ENCODE results near the gene DMAC2.
"Not testable (repeated sequence)": the region's sequence is repeated elsewhere in the genome, so short reads cannot be mapped to it uniquely, and the experiment has no call there.

The DMAC2 gene

DNA sequence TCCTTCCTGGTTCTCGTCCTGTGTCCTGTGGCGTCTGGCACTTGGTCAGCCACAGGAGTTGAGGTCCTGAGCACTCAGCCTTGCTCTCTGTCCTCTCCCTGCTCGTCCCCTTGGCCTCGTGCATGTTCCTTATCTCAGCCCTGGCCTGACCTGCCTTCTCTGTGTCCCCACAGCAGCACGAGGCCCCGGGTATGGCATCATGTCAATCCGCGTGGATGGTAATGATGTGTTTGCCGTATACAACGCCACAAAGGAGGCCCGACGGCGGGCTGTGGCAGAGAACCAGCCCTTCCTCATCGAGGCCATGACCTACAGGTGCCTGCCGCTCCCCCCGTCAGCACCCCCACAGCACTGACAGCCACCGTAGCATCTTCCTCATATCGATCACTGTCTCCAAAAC lies 17.3 kb downstream of the DMAC2 start:
- no peak for DNase-seq

GRCh38 chr19:41421973-41422372 lies 17.7 kb downstream of the DMAC2 start:
- DNase-seq: no peak

DNA sequence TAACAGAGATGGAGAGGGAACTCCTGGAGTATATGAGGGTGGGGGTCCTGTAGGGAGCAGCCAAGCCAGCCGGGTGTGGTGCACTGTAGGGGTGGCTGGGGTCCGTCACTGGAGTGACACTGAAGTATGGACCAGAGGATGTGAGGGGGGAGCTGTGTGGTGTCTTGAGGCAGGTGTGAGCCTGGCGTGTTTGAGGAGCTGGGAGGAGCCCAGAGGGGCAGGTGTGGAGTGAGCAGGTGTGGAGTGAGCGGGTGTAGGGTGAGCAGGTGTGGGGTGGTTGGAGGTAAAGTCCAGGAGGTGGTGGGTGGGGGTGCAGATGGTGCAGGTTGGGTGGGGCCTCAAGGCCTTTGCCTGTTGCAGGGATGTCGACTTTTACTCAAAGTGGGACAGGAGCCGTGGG lies 18.4 kb downstream of the DMAC2 start:
- no peak for DNase-seq

DNA sequence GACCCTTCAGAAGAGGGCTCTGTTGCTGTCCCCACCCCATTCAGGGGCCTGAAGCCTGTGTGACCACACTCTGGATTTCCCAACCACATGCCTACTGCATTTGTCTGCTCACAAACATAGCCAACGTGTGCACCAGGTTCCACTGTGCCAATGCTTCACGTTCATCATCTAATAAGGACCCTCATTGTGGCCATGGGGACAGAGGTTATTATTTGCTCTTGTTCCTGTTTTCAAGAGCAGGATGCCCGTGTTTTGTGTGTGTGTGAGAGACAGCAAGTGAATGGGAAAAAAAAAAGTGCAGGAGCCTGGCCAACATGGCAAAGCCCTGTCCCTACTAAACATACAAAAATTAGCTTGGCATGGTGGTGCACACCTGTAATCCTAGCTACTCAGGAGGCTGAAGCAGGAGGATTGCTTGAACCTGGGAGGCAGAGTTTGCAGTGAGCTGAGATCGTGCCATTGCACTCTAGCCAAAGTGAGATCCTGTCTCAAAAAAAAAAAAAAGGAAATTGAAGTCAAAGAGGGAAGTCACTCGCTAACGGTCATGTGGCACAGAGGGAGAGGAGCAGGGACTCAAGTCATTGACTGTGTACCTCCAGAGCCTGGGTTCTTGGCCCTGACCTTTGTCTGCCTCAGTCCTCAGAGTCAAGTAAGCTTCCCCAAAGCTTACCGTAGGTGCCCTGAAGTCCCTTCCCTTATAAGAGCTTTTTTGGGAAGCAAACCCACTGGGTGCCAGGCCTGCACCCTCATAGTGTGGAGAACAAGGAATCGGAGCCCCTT lies 19.4 kb downstream of the DMAC2 start:
- no peak for DNase-seq

DNA sequence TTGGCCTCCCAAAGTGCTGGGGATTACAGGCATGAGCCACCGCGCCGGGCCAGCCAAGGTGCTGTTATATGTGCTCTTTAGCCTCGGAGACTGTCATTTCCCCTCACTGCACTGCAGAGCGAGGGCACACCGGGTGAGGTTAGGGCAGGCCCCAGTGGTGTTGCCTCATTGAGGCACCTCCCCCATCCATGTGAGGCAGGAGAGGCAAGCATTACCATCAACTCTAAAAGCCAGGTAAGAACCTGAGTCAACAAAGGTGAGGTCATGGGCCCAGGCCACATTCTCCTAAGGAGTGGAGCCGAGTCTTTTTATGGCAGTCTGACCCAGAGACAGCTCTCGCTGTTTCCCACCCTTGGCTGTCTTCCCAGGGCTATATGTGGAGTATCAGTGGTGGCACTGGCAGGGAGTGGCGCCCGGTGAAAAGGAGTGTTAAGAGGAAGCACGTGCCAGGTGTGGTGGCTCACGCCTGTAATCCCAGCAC lies 23.5 kb downstream of the DMAC2 start:
- no peak for DNase-seq

GRCh38 chr19:41415154-41415571 lies 24.5 kb downstream of the DMAC2 start:
- DNase-seq: no peak

DNA sequence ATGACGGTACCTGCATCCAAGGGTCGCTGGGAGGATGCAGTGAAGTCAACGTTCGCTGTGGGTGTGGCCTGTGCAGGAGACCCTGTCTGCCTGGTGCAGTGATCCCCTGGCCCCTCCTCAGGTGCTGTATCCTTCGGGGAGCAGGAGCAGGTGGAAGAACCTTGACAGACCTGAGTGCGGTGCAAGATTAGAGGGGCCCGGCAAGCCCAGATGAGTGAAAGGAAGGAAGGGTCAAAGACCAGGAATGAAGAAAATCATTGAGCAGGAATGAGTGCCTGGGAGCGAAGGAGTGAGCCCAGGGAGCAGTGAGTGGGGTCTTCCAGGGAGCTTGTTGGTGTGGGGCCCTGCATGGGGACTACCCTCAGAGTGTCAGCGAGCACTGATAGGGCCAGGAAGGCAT lies 25.3 kb downstream of the DMAC2 start:
- DNase-seq: no peak

- DNase-seq: no peak
Observed at GRCh38 chr19:41413947-41414346, 25.8 kb downstream of the DMAC2 start.

GRCh38 chr19:41412953-41413352 lies 26.8 kb downstream of the DMAC2 start:
- no peak for DNase-seq

GRCh38 chr19:41411968-41412265 lies 27.8 kb downstream of the DMAC2 start:
- no peak for DNase-seq

GRCh38 chr19:41411100-41411967 lies 28.4 kb downstream of the DMAC2 start:
- no peak for DNase-seq

DNA sequence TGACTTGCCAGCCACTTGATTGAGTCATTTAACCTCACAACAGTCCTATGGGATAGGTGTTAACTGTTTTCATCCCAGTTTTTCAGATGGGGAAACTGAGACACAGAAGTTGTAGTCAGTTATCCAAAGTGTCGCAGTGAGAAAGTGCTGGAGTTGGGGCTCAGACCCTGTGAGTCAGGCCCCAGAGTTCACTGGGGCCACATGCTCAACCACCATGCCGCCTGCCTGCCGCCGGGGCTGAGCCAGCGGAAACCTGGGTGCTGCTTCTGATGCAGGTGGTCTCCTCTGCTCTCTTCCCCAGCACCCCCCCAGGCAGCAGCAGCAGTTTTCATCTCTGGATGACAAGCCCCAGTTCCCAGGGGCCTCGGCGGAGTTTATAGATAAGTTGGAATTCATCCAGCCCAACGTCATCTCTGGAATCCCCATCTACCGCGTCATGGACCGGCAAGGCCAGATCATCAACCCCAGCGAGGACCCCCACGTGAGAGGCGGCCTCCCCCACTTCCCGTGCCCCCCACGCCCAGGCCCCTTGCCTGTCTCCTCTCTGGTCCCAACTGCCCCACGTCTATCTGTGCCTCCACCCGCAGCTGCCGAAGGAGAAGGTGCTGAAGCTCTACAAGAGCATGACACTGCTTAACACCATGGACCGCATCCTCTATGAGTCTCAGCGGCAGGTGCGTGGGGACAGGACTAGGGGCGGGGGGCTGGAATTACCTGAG lies 29.2 kb downstream of the DMAC2 start:
- no peak for DNase-seq

GRCh38 chr19:41409288-41409687 lies 30.4 kb downstream of the DMAC2 start:
- DNase-seq: no peak

GRCh38 chr19:41408846-41409245 lies 30.9 kb downstream of the DMAC2 start:
- not testable (repeated sequence) for DNase-seq

DNA sequence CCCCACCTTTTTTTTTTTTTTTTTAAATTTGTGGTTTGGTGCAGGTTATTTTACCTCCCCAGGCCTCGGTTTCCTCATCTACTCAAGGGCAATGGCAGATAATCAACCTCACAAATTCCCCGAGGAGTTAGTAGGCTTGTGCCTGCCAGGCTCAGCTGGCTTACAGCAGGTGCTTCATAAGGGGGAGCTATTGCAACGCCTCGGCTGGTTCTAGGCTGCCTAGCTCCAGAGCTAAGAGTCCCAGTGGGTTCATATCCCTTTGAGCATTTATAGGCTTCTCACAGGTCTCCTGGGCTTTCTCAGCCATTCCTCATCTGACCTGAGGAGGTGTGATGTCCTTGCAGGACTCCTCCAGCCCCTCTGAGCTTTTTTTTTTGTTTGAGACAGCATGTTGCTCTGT lies 31.5 kb downstream of the DMAC2 start:
- no peak for DNase-seq

GRCh38 chr19:41407271-41407670 lies 32.4 kb downstream of the DMAC2 start:
- DNase-seq: no peak

DNA sequence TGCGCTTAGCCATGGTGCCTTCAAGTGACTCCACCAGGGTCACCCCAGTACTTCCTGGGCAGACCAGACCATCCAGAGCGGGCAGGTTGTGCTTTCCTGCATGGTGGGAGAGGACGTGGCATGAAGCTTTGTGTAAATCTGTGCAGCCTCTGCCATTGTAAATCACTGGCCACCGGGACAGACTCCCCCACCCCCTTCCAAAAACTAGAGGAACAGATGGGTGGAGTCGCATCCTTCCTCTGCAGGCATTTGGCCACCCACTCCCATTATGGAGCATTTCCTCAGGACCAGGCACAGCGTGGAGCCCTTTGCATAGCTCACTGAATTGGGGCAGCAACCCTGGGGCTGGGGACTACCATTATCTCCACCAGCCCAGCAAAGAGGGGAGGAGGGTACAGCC lies 33.9 kb downstream of the DMAC2 start:
- DNase-seq: no peak

DNA sequence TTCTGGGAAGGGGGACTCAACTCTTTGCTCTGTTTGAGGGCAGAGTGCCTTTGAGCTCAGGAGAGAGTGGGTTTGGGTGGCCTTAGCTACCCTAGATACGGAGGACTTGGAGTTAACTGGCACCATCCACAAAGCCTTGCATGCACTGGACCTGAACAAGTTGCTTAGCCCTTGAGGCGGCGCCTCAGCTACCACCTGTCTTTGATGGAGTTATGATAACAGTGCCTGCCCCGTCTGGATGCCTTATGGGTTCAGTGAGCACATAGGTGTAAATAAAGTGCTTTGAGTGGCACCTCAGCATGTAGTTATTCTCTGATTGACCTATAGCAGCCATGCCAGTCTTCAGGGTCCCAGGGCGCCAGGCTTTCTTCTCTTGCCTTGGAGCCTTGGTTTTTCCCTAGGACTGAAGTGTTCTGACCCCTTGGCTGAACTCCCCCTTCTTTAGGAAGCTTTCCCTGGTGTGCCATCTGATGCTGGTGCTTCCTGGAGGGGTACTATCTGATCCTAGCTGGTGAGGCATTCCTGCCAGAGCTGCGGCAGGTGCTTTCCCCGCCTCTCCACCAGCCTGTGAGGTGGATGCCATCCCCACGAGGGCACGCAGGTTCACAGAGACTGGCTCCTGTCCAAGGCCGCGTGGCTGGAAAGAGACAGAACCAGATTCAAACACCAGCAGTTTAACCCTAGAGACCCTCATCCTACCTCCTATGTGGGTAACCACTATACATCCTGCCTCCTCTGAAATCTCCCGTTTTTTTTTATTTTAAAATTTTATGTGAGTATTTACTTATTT lies 36.3 kb downstream of the DMAC2 start:
- DNase-seq: no peak

DNA sequence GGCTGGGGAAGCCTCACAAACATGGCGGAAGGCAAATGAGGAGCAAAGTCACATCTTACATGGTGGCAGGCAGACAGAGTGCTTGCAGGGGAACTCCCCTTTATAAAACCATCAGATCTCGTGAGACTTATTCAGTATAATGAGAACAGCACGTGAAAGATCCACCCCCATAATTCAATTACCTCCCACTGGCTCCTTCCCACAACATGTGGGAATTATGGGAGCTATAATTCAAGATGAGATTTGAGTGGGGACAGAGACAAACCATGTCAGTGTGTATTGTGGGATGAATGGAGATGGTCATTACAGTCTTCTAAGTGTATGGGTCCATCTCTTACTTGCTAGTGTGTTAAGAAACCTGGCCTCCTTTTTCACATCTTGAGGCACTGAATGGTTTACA lies 37.7 kb downstream of the DMAC2 start:
- no peak for DNase-seq

DNA sequence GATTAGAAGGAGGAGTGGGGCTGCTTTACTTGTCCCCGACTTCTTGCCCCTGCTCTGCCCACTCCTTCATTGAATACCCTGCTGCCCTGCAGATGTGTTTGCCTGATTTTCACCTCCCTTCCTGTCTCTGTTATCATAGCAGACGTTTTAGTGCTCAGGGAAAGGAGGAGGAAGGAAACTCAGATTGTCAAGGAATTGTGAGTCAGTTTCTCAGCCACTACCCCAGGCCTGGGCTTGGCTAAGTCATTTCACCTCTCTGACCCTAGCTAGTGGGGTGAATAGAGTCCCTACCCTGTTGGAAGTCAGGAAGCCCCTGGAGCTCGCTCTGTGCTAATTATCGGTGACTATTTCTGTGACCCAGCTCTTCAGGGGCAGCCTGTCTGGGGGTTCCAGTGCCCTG lies 38.2 kb downstream of the DMAC2 start:
- DNase-seq: no peak

- DNase-seq: no peak
Observed at GRCh38 chr19:41399525-41399924, 40.2 kb downstream of the DMAC2 start.

DNA sequence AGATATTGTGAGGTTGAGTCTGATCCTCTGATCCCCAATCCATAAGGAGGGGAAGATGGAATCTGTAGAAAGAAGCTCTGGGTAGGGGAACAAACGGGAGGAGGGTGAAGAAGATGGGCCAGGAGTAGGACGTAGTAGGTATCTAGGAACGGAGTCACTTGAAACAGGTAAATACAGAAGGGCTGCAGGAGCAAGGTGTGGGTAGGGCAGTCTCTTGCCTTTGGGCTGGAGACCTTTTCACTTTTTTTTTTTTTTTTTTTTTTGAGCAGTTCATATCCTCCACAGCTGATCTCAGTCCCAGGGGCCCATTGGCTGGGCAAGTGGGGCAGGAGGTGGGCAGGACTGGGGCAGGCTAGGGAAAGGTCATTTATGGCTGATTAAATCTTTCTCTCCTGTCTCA lies 40.6 kb downstream of the DMAC2 start:
- DNase-seq: no peak

DNA sequence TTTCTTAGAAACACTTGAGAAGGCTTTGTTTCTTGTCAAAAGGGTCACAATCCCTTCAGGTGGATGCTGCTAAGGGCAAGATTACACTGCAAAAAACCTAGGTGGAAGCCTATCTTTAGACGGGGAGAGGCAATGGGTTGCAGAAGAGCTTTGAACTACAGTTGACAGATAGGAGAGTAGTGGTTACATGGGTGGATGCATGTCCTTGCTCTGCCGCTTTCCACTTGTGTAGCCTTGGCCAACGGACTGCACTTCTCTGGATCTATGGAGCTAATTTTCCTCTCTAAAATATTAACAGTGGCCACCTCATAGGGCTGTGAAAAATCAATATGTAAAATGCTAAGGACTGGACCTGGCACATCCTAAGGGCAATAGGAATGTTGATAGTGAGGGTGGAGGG lies 41.1 kb downstream of the DMAC2 start:
- DNase-seq: no peak
